Effector CD8-positive, alpha-beta T cell (primary cell): ENCODE measurements around the gene TAF11L4.
"Not testable (repeated sequence)": the region's sequence is repeated elsewhere in the genome, so short reads cannot be mapped to it uniquely, and the experiment has no call there.

Experiments
- DNase-seq: peaks from one replicate; lab custom pipeline; 2025; lab: John Stamatoyannopoulos, UW
- total RNA-seq, 4 experiments: gene quantifications; one replicate each; lab custom pipeline; 2026; lab: John Stamatoyannopoulos, UW

Gene TAF11L4
- 0 reads per million in 4 experiments for total RNA-seq

- DNase-seq: not testable (repeated sequence)
Observed at GRCh38 chr5:17521501-17521900, at the start of gene TAF11L4. TAF11L4 (plus strand) TSS chr5:17521801.

- not testable (repeated sequence) for DNase-seq
Observed at GRCh38 chr5:17475064-17475463, 46.5 kb upstream of the TAF11L4 start.

- no peak for DNase-seq
Observed at GRCh38 chr5:17477043-17477442, 44.6 kb upstream of the TAF11L4 start.

- DNase-seq: no peak
Observed at GRCh38 chr5:17477573-17478265, 43.9 kb upstream of the TAF11L4 start.

- DNase-seq: no peak
Observed at GRCh38 chr5:17481378-17481777, 40.2 kb upstream of the TAF11L4 start.

GRCh38 chr5:17482790-17483189 lies 38.8 kb upstream of the TAF11L4 start:
- DNase-seq: no peak

GRCh38 chr5:17486464-17487173 lies 35.0 kb upstream of the TAF11L4 start:
- DNase-seq: not testable (repeated sequence)

GRCh38 chr5:17487174-17487512 lies 34.5 kb upstream of the TAF11L4 start:
- no peak for DNase-seq

- not testable (repeated sequence) for DNase-seq
Observed at GRCh38 chr5:17491257-17491656, 30.3 kb upstream of the TAF11L4 start.

GRCh38 chr5:17492770-17493169 lies 28.8 kb upstream of the TAF11L4 start:
- DNase-seq: no peak

GRCh38 chr5:17497446-17497845 lies 24.2 kb upstream of the TAF11L4 start:
- no peak for DNase-seq

GRCh38 chr5:17497931-17498330 lies 23.7 kb upstream of the TAF11L4 start, which contains the start of gene TAF11L2:
TAF11L2 (plus strand) TSS chr5:17498231.
- DNase-seq: not testable (repeated sequence)

- no peak for DNase-seq
Observed at GRCh38 chr5:17511775-17512325, 9.8 kb upstream of the TAF11L4 start.

GRCh38 chr5:17517526-17517925 lies 4.1 kb upstream of the TAF11L4 start:
- not testable (repeated sequence) for DNase-seq

- not testable (repeated sequence) for DNase-seq
Observed at GRCh38 chr5:17518067-17518466, 3.5 kb upstream of the TAF11L4 start, which contains the start of gene TAF11L3. TAF11L3 (plus strand) TSS chr5:17518367.

- DNase-seq: not testable (repeated sequence)
Observed at GRCh38 chr5:17519508-17519907, 2.1 kb upstream of the TAF11L4 start.

- not testable (repeated sequence) for DNase-seq
Observed at GRCh38 chr5:17524935-17525334, 3.3 kb downstream of the TAF11L4 start, which contains the start of gene TAF11L5. TAF11L5 (plus strand) TSS chr5:17525235.

GRCh38 chr5:17526504-17526903 lies 4.9 kb downstream of the TAF11L4 start:
- DNase-seq: not testable (repeated sequence)

GRCh38 chr5:17528369-17528768 lies 6.8 kb downstream of the TAF11L4 start, which contains the start of gene TAF11L6:
TAF11L6 (plus strand) TSS chr5:17528669.
- DNase-seq: not testable (repeated sequence)
